Caco-2 (cell line): ENCODE measurements around the gene GPR150. TPM values are rescaled to one million over a fixed set of nuclear protein-coding genes. Genes with fewer than 3 reads are reported as not detected.

ENCODE experiments used
- BruUV-seq: library from RNA; stranded (reverse); fragments of 400-500 nt; replicated peaks from 2 replicates; lab custom pipeline; 2021; lab: Mats Ljungman, UMichigan
- CTCF ChIA-PET: fragments of 300-600 bp; sonication (Branson Sonifier 250); formaldehyde crosslinking; loops from one replicate; lab custom pipeline; 2022; ENCODE audit warnings: antibody characterized with exemption; lab: Charles Lee
- POLR2A ChIA-PET: fragments of 300-600 bp; sonication (Branson Sonifier 250); formaldehyde crosslinking; loops from one replicate; lab custom pipeline; 2022; ENCODE audit warnings: antibody characterized with exemption; lab: Charles Lee
- DNase-seq, 2 experiments: peaks; one replicate each; pipeline versions ENCODE4 v3.0.0 to v3.0.0-alpha.2; 2020 to 2022
- H3K27me3 ChIP-seq: replicated peaks from 2 replicates; pipeline ENCODE4 v1.6.0; 2011; ENCODE audit warnings: low read length; ENCODE audit not compliant: control insufficient read depth, insufficient read depth
- H3K36me3 ChIP-seq: 2 replicates; pipeline ENCODE4 v1.5.1; 2011; ENCODE audit warnings: low read length; ENCODE audit not compliant: control insufficient read depth, insufficient read depth
- H3K4me1 ChIP-seq: fragments of 250-450 bp; sonication (Bioruptor Pico); 2 replicates; pipeline ENCODE4 v1.5.1; 2020; ENCODE audit warnings: mild to moderate bottlenecking
- H3K4me3 ChIP-seq: 2 replicates; pipeline ENCODE4 v1.5.1; 2011; ENCODE audit warnings: low read depth, mild to moderate bottlenecking, control low read depth, low read length
- H3K9me3 ChIP-seq: fragments of 250-450 bp; sonication (Bioruptor Pico); 2 replicates; pipeline ENCODE4 v1.5.1; 2020; ENCODE audit warnings: mild to moderate bottlenecking, moderate library complexity
- H3K27ac Mint-ChIP-seq: one replicate; pipeline ENCODE4 v1.8.0; 2022; ENCODE audit warnings: mixed read lengths; ENCODE audit not compliant: unreplicated experiment
- H3K27me3 Mint-ChIP-seq: one replicate; pipeline ENCODE4 v1.8.0; 2022; ENCODE audit warnings: mixed read lengths; ENCODE audit not compliant: insufficient read depth, unreplicated experiment
- H3K36me3 Mint-ChIP-seq: one replicate; pipeline ENCODE4 v1.8.0; 2022; ENCODE audit warnings: mild to moderate bottlenecking, mixed read lengths; ENCODE audit not compliant: insufficient read depth, unreplicated experiment
- H3K4me1 Mint-ChIP-seq: one replicate; pipeline ENCODE4 v1.8.0; 2022; ENCODE audit warnings: low read depth, mixed read lengths; ENCODE audit not compliant: unreplicated experiment
- H3K4me3 Mint-ChIP-seq: one replicate; pipeline ENCODE4 v1.8.0; 2022; ENCODE audit warnings: mild to moderate bottlenecking, moderate library complexity, mixed read lengths; ENCODE audit not compliant: unreplicated experiment
- H3K9me3 Mint-ChIP-seq: one replicate; pipeline ENCODE4 v1.8.0; 2022; ENCODE audit warnings: mixed read lengths; ENCODE audit not compliant: unreplicated experiment
- CTCF ChIP-seq, 2 experiments: fragments of 200-600 bp in 1 of 2; IDR thresholded peaks; 1 replicate in 1 of 2; 2 replicates in 1 of 2; pipeline versions ENCODE4 v1.5.1 to v1.8.0; 2011 to 2022; ENCODE audit warnings: antibody characterized with exemption in 1 of 2, control low read depth in 1 of 2, inconsistent platforms in 1 of 2, low read depth in 1 of 2, low read length in 1 of 2, mild to moderate bottlenecking in 1 of 2, moderate library complexity in 1 of 2; ENCODE audit not compliant: insufficient read depth in 1 of 2, severe bottlenecking in 1 of 2, unreplicated experiment in 1 of 2
- intact Hi-C: fragments of 100-400 bp; cut with micrococcal nuclease; formaldehyde crosslinking; loops from one replicate; pipeline ENCODE4 v1.10.0; 2022; ENCODE audit not compliant: unreplicated experiment
- total RNA-seq: library from RNA; stranded (reverse); gene quantifications from 2 replicates; pipeline ENCODE4 v1.2.3, GENCODE V29; 2022

GPR150 gene
- total RNA-seq, 1 experiment from 2014 or later, result 0.27 TPM

DNA sequence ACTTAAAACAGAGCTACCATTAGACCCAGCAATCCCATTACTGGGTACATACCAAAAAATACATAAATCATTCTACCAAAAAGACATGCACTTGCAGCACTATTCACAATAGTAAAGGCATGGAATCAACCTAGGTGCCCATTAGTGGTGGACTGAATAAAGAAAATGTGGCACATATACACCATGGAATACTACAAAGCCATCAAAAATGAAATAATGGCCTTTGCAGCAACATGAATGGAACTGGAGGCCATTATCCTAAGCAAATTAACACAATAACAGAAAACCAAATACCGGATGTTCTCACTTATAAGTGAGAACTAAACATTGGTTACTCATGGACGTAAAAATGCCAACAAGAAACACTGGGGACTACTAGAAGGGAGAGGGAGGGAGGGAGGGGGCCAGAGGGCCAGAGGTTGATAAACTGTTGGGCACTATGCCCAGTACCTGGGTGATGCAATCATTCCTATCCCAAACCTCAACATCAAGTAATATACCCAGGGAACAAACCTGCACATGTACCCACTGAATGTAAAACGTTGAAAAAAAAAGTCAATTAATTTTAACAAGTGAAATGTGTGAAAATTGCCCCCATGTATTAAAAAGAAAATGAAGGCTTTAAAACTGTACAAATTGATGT lies 24.5 kb upstream of the GPR150 start:
- Mint-ChIP-seq H3K27ac (no peak overlapping the region), H3K9me3 (no peaks in the 10 kb centered on the region), H3K36me3 (no peaks in the 10 kb centered on the region), H3K4me1 (peaks cover 9% of the 10 kb centered on the region), H3K27me3 (no peaks in the 10 kb centered on the region), H3K4me3 (no peak overlapping the region)
- TF ChIP-seq CTCF (IDR thresholded peaks at IDR 0.05; ENCODE audit: insufficient read depth in 1 of 2, low read depth in 1 of 2, low read length in 1 of 2, severe bottlenecking in 1 of 2, unreplicated experiment in 1 of 2), result no peak
- no peaks in the 10 kb centered on the region for H3K9me3 ChIP-seq
- no peaks in the 10 kb centered on the region for H3K36me3 ChIP-seq
- H3K4me3 ChIP-seq, result no peak overlapping the region
- no peaks in the 10 kb centered on the region for H3K4me1 ChIP-seq
- intact Hi-C loops, result no loop called here
- POLR2A ChIA-PET, result no interaction called here
- no TSS peak for BruUV-seq
- CTCF ChIA-PET, result no interaction called here
- no peak for DNase-seq
- no peaks in the 10 kb centered on the region for H3K27me3 ChIP-seq

GRCh38 chr5:95599252-95599651 lies 20.6 kb upstream of the GPR150 start:
- peaks cover 8% of the 10 kb centered on the region for H3K4me1 Mint-ChIP-seq
- ChIA-PET CTCF (no interaction called here), POLR2A (no interaction called here)
- Histone ChIP-seq H3K27me3 (no peaks in the 10 kb centered on the region), H3K36me3 (no peaks in the 10 kb centered on the region), H3K9me3 (no peaks in the 10 kb centered on the region), H3K4me3 (no peak overlapping the region), H3K4me1 (no peaks in the 10 kb centered on the region)
- H3K9me3 Mint-ChIP-seq, result no peaks in the 10 kb centered on the region
- no peaks in the 10 kb centered on the region for H3K36me3 Mint-ChIP-seq
- no peaks in the 10 kb centered on the region for H3K27me3 Mint-ChIP-seq
- DNase-seq, result no peak
- H3K27ac Mint-ChIP-seq, result no peak overlapping the region
- no TSS peak for BruUV-seq
- intact Hi-C loops, result no loop called here
- TF ChIP-seq CTCF (IDR thresholded peaks at IDR 0.05; ENCODE audit: insufficient read depth in 1 of 2, low read depth in 1 of 2, low read length in 1 of 2, severe bottlenecking in 1 of 2, unreplicated experiment in 1 of 2), result no peak
- H3K4me3 Mint-ChIP-seq, result no peak overlapping the region

DNA sequence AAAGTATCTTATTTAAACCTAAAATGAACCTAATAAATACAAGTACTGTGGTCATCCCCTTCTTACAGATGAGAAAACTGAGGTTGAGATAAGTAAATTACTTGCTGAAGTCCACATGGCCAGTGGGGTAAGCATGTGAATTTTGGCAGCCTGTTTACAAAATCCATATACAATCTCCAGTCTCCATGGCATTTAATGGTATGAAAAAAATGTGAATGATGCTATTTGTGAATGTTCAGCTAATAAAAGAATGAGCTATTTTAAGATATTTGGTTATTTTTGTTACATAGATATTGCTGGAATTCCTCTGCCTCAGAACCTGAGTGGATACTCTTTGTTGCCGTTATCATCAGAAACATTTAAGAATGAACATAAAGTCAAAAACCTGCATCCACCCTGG lies 19.3 kb upstream of the GPR150 start:
- H3K27me3 Mint-ChIP-seq, result no peaks in the 10 kb centered on the region
- ChIA-PET POLR2A (interaction anchor here (0.5 kb wide), 1 partner anchor 9 kb away, joined by 14 read pairs; no protein-coding TSS in a partner anchor), CTCF (no interaction called here)
- Histone ChIP-seq H3K4me3 (no peak overlapping the region), H3K9me3 (no peaks in the 10 kb centered on the region), H3K36me3 (no peaks in the 10 kb centered on the region), H3K27me3 (no peaks in the 10 kb centered on the region), H3K4me1 (no peaks in the 10 kb centered on the region)
- BruUV-seq, result no TSS peak
- no peak overlapping the region for H3K27ac Mint-ChIP-seq
- H3K4me1 Mint-ChIP-seq, result peaks cover 8% of the 10 kb centered on the region
- H3K36me3 Mint-ChIP-seq, result peaks cover 5% of the 10 kb centered on the region
- TF ChIP-seq CTCF (IDR thresholded peaks at IDR 0.05; ENCODE audit: insufficient read depth in 1 of 2, low read depth in 1 of 2, low read length in 1 of 2, severe bottlenecking in 1 of 2, unreplicated experiment in 1 of 2), result no peak
- no peaks in the 10 kb centered on the region for H3K9me3 Mint-ChIP-seq
- H3K4me3 Mint-ChIP-seq, result no peak overlapping the region
- no peak for DNase-seq
- intact Hi-C loops, result no loop called here
